Lung microvascular endothelial cell (primary cell): ENCODE measurements around the gene SOD1. TPM values are rescaled to one million over a fixed set of nuclear protein-coding genes. Genes with fewer than 3 reads are reported as not detected.

Experiments
- DNase-seq, 2 donors: peaks; one replicate each; pipeline versions ENCODE4 v3.0.0 to v3.0.0-alpha.2; 2010; ENCODE audit warnings: low read depth in 2 of 2
- total RNA-seq: library from RNA; depleted of rRNA; stranded (reverse); fragments of >200 nt; gene quantifications from 2 replicates; pipeline ENCODE4 v1.2.1, GENCODE V29; 2014

Gene SOD1
- total RNA-seq, 1 donor from 2014 or later: 153 TPM

DNA sequence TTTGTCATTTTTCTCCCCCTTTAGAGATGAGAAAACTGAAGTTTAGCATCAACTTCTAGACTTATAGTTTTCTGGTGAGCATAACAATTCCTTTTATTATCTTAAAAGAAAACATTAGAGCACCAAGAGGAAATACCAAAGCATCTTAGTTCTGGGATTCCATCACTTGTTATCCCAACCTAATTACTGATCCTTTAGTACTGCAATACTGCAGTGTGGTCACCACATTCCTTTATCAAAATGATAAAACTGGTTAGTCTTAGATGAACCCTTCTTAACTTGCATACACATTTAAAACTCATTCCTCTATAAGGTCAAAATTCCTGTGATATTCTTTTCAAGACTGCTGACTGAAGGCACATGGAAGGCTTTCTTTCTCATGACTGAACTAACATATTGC lies 23.1 kb downstream of the SOD1 start:
- DNase-seq: no peak

DNA sequence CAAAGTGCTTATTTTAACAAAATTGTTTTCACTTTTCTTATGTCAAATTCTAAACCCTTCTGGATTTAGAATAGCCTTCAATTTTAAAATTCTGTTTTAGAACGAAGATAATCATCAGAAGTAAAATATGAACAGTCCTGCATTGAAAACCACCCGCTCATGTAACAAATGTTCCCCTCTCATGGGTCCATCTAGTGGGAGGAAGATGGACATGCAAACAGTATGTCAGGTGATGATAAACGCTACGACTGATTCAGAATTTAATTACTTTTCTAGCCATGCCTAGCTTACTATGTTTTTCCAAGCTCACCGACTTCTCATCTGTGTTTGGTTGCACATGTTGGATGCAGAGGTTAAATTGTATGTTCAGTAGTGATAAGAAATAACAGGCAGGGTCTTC lies 23.5 kb downstream of the SOD1 start:
- DNase-seq: no peak

DNA sequence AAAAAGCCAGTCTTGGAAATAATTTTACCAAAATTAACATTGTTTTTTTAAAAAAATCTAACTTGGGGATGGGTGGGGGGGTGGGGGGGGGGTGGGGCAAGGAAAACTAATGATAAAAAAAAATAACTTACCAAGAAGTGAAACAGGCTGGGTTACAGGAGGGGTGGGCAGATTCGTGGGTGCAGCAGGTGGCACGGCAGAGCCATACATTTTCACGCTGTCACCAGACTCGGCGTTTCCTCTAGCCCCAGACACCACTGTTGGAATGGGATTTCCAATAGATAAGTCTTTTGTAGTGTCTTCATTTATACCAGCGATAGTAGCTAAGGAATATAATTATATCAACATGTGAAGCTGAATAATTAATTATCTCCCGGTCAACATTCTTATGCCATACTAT lies 25.4 kb downstream of the SOD1 start:
- DNase-seq: no peak

DNA sequence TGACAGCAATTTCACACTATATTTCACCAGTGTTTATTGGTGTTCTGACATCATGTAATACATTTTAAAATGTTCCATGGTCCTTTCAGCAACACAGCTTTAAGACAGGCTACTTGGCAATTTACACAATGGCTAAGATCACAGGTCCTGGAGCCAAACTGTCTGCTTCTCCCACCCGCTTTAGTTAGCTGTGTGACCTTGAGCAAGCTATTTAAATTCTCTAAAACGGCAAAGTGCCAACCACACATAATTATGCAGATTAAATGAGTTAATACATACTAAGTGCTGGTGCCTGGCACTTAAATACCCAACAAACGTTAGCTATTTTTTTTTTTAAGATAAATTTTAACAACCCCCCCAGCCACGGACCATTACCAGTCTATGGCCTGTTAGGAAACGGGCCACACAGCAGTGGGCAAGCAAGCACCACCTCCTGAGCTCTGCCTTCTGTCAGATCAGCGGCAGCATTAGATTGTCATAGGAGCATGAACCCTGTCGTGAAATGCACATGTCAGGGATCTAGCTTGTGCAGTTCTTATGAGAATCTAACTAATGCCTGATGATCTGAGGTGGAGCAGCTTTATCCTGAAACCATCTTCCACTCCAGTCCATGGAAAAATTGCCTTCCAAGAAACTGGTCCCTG lies 26.9 kb downstream of the SOD1 start:
- no peak for DNase-seq

DNA sequence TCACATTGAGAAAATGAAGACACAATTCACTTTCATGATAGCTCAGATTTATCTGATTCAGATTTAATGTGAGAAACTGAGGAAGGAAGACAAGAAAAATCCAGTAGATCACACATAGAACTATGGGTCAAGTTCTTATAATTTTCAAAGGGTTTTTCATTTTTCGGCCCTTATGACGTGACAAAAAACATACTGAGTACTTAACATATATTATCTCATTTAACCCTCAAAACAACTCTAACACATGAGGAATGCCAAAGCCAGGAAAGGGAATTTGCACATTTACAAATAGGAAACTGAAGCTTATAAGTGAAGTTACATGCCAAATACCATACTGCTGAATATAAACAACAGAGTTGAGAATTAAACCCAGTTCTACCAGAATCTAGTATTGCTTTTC lies 27.6 kb downstream of the SOD1 start:
- DNase-seq: no peak

DNA sequence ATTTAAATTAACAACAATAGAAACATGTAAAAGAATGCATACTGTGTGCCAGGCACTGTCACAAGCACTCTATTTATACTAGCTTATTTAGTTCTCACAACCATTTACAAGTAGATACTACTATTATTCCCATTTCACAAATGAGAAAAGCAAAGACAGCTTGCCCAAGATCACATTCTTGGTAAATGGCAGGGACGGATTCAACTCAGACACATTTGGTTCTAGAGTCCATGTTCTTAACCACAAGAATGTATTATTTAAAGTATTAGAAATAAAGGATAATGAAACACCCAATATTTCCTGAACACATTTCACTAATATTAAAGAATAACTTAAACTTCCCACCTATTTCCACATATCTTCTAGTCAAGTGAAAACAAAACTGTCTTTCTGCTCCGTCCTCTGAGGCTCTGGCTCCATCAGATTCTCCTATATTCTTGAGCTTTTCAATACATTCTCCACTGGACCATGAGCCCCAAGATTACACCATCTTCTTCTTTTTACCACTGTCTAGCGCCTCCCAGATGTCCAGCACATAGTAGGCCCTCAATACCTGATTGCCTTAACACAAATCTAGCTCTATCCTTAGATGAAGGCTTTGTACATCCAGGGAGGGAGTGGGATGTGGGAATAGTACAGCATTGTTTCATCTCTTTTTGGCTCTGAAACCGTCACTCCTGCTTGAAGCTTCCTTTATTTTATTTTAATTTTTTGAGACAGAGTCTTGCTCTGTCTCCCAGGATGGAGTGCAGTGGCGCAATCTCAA lies 29.3 kb downstream of the SOD1 start:
- DNase-seq: no peak

DNA sequence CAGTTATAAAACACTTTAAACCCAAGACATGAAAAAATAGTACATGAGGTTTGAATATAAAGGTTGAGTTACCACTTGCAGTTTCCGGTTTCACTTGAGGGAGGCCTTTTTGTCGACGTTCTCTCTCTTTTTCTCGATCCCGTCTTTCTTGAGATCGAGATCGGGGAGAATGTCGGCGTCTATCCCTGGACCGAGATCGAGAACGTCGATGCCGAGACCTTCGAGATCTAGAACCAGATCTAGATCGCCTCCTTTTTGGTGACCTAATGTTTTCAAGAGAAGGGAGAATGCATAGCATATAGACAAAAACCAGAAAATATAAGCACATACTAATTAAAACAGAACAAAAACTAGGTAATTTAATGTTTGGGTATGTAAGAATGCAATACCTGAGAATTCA lies 33.7 kb downstream of the SOD1 start:
- no peak for DNase-seq

DNA sequence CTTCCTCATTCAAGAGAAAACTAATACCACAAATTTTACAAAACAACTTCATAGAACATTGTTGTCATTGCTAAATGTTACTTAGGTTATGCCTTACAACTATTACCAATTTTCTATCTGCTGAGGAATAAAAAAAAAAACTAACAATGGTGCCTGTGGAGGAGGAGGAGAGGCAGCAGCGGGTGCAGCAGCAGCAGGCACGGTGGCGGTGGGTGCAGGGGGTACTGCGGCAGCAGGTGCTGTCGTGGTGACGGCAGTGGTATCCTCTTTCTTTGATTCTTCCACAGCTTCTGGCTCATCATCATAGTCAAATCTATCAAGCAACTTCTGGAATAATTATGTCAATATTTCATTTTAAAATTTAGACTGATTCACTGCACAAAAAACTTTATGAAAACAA lies 36.9 kb downstream of the SOD1 start:
- no peak for DNase-seq

DNA sequence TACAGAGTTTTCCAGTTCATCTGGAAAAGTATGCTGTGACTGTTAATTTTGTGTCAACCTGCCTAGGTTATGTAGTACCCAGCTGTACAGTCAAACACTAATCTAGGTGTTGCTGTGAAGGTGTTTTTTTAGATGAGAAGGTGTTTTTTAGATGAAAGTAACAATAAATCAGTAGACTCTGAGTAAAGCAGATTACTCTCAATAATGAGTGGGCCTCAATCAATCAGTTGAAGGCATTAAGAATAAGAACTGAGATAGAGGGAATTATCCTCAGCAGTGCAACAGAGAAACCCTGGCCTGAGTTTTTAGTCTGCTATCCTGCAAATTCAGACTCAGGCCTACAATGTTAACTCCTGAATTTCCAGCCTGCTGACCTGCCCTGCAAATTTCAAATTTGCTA lies 39.0 kb downstream of the SOD1 start:
- DNase-seq: no peak

DNA sequence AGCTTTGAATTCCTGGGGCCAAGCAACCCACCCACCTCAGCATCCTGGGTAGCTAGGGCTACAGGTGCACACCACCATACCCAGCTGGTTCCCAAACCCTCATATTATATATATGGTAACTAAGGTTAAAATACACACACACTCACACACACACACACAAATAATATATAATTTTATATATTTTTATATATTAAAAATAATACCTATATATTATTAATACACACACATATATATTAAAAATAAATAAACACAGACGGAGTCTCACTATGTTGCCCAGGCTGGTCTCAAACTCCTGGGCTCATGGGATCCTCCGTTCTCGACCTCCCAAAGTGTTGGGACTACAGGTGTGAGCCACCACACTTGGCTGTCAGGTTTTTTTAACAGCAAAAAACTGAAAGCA lies 40.5 kb downstream of the SOD1 start:
- no peak for DNase-seq

DNA sequence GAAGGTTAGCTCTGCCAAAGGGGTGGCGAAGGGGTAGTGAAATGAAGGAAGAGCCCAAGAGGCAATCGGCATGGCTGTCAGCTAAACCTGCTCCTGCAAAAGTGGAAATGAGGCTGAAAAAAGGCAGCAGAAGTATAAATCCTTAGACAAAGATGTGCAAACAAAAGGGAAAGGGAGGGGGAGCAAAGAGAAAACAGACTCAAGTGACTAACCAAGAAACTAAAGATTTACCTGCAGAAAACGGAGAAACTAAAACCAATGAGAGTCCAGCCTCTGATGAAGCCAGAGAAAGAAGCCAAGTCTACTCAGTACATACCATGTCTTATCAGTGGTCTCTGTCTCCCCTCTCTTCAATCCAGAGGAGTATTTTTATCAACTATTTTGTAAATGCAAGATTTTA lies 47.1 kb downstream of the SOD1 start:
- DNase-seq: no peak

DNA sequence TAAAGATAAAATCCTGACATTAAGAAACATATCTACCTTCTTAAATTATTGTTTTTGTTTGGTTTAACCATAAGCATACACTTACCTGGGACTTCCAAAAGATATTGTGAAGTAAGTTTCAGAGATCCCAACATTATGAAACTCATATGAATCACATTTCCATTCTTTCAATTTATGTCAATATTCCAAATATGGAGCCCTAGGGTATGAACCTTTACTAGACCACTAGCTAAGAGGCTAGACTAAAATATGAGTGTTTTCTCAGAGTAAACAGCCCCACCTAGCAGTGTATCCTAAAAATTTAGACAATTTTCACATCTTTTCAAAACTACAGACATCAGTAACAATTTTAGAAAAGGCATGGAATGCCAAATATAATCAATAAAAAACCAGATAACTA lies 48.0 kb downstream of the SOD1 start:
- DNase-seq: no peak

DNA sequence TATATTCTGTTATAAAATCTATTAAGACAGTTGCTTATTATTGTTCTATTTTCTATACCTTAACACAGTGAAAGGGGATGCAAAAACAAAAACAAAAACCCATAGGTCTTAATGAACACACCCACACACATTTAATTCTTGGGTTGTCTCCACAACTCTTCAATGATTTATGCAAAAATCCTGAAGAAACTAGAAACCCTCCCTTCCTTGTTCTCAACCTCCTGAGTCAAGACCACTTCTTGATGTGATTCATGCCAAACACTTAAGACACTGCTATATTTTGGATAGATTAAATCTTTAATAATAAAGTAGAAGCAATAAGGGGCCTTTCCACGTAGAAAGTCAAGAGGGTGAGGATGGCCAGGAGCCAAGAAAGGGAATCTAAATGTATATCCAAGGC lies 49.0 kb downstream of the SOD1 start:
- DNase-seq: no peak

DNA sequence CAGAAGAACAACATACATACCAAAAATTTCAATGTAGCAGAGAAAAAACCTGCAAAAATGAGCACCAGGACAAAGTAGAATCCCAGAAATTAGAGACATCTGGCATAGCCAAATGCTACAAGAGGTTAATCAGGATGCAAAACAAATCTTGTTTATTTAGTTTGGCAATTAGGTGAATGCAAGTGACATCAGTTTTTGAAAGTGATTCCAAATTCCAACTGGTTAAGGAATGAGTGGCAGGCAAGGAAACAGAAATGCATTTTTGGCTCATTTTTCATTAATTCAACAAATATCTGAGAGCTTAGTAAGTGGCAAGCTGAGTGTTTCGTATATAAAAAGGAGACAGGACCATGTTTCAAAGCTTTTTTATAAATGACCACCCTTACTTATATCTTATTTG lies 51.1 kb downstream of the SOD1 start:
- DNase-seq: peak; percentile 20 to 55

DNA sequence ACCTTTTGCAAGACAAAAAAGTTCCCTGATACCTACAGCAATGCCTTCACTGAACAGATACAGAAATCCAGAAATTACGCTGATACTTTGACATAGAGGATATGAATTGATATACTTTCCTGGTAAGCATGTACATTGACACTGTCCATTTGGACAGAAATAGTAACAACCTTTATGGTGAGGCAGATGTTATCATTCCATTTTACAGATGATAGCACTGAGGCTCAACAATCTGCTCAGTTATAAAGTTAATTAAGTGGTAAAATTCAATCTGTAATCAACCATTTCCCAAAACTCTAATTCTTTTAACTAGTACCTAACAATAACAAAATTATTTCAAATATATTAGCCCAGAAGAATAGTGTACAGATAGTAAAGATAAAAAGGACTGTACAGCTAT lies 51.8 kb downstream of the SOD1 start:
- no peak for DNase-seq

DNA sequence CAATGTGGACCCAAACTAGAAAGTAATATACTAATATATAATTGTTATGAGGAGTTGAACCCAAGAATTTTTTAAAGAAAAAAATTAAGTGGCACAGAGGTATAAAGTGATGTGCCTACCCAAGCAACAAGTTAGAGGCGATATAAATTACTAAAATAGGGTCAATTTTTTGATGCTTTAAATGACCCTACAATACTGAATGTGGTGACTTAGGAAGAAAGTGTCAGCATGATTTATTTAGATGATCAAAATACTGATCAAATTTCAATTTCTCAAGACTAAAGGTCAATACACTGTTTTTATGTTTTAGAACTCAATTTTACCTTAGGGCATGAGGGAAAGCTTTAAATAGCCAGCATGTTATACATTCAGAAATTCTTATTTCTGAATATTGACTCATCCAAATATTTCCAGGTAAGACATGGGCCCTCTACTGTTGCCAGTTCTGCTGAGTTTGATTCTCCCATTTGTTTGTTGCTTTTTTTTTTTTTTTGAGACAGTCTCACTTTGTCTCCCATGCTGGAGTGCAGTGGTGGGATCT lies 52.3 kb downstream of the SOD1 start:
- DNase-seq: no peak

DNA sequence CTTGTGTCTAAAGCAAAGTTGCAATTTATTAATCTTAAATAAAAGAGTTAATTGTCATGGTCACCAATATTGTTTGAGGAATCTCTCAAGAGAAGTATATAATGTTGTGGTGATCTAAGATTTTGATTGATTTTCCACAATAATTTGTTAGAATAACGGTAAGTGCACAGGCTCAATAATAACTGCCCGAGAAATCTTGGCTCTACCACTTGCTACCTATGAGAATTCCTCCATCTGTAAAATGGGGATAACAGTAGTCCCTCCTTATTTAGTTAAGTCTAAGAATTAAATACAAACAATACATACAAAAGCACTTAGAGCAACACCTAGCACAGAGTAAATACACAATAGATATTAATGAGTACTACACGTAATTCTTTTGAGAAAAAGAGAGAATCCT lies 53.6 kb downstream of the SOD1 start:
- no peak for DNase-seq

DNA sequence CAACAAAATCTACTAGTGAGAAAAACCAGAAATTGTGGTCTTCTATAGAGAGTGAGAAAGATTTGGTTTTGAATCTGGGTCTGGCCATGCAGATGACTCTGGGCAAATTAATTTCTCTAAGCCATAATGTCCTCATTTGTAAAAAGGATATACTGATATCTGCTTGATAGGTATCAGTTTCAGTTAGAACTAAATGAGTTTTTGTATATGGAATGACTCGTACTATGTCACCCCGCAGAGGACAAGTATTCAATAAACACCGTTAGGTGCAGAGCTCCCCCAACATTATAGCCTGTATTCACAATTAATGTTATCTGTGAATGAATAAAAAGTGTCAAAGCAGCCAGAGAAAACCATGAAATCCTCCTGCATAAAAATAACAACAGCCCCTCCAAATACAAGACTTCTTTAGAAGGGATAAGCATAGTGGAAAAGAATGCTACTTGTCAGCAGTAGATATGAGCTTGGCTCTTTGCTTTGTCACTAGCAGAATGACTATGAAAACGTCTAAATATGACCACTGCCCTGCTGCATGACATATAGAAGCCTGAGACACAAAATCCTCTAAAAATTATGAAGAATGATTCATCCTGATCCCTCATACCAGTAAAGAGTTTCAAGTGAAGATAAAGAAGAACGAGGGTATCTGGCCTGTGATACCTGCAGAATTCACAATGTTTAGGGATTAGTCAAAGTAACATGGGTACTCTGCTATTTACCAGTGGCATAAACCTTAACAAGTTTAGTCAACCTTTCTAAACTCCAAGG lies 54.7 kb downstream of the SOD1 start:
- DNase-seq: peak in 1 of 2 donors; percentile 10

DNA sequence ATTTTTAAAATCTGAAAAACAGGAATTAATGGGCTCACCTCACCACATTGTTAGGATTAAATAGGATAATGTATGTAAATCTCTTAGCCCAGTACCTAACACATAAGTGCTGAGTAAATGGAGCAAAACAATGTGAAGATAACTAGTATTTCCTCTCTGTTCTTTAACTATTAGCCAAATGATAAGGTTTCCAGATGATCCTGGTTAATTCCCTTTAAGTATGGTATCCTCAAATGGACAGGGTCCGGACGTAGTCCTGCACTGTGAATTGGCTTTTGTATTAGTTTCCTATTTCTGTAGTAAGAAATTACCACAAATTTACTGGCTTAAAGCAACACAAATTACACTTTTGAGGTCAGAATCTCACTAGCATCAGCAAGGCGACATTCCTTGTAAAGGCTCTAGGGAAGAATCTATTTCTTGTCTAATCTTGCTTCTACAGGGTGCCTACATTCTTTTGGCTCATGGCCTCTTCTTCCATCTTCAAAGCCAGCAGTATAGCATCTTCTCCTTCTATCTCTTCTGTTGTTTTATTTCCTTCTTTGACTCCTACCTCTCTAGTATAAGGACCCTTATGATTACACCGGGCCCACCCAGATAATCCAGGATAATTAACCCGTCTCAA lies 55.4 kb downstream of the SOD1 start:
- no peak for DNase-seq

DNA sequence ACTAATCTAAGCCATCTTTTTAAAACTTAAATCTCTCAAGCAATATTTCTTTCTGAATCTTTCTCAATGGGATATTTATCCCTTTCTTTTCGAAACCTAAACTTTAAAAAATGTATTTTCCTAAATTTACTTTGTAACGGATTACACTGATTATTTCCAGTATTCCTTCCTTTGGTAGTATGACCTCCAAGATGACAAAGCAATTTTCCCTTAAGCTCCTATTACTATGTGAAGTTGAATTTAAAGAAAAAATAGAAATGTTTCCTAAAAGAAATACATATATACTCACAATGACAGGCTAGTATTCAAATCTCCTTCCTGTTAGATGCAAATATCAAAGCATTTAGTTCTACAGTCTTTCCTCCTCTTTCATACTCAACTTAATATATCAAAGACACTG lies 56.6 kb downstream of the SOD1 start:
- no peak for DNase-seq
